Pancreas (tissue), 10 donors: ENCODE results near the gene MBD4. TPM values are rescaled to one million over a fixed set of nuclear protein-coding genes. Genes with fewer than 3 reads are reported as not detected.
A peak's percentile ranks its signal among the peaks of the same experiment; 100 is the strongest.
"Not testable (repeated sequence)": the region's sequence is repeated elsewhere in the genome, so short reads cannot be mapped to it uniquely, and the experiment has no call there.

Source experiments
- ATAC-seq, 4 donors: fragments of 200-7000 bp; cut with Tn5 transposase; one replicate each; pipeline versions ENCODE4 v1.8.0 to v1.9.1; 2020; ENCODE audit warnings: mild to moderate bottlenecking in 4 of 4, moderate library complexity in 4 of 4
- DNase-seq, 6 donors: peaks; one replicate each; pipeline ENCODE4 v3.0.0-alpha.2; 2020
- FAIRE-seq: peaks from 2 replicates; lab custom pipeline; 2012; peaks lifted over from hg19 to GRCh38; lab: Jason Lieb, UNC
- H3K27ac ChIP-seq, 4 donors: fragments of 200-600 bp; sonication (generic); 1 replicate in 3 of 4; 2 replicates in 1 of 4; pipeline versions ENCODE4 v1.5.0 to v1.8.0; 2020
- H3K27me3 ChIP-seq, 4 donors: fragments of 200-600 bp; one replicate each; pipeline ENCODE4 v1.8.0; 2021
- H3K36me3 ChIP-seq, 3 donors: fragments of 200-600 bp; sonication (generic) in 1 of 3; one replicate each; pipeline versions ENCODE4 v1.5.0 to v1.8.0; 2020 to 2021
- H3K4me1 ChIP-seq, 3 donors: fragments of 200-600 bp; one replicate each; pipeline ENCODE4 v1.8.0; 2021
- H3K4me3 ChIP-seq, 4 donors: fragments of 200-600 bp; sonication (generic) in 2 of 4; one replicate each; pipeline versions ENCODE4 v1.5.0 to v1.8.0; 2020 to 2021
- H3K9me3 ChIP-seq, 4 donors: fragments of 200-600 bp; one replicate each; pipeline ENCODE4 v1.8.0; 2021
- CTCF ChIP-seq, 4 donors: fragments of 200-600 bp; sonication (generic) in 3 of 4; IDR thresholded peaks; one replicate each; pipeline versions ENCODE4 v1.5.0 to v1.8.0; 2021; ENCODE audit warnings: antibody characterized with exemption in 4 of 4
- WGBS, 2 donors: extraction: QIAGEN DNeasy Blood & Tissue Kit; methylation state at CpG; one replicate each; pipeline ENCODE4 v1.1.7; 2013; 5-methylcytosine and 5-hydroxymethylcytosine counted together
- intact Hi-C, 3 donors: fragments of 100-400 bp; cut with DNase I; formaldehyde crosslinking; loops; one replicate each; pipeline versions ENCODE4 v1.11.1 to v1.14.2; 2022
- polyA plus RNA-seq, 2 donors: library from polyadenylated mRNA; stranded (reverse); fragments of 200-250 nt; gene quantifications; one replicate each; pipeline ENCODE4 v1.2.3, GENCODE V29; 2013
- total RNA-seq, 6 donors: library from RNA; stranded (reverse); fragmentation: NEBNext Ultra II Directional in 4 of 6; extraction: Animal tissue kit (Norgen Biotek cat#: 25700) in 4 of 6; gene quantifications; one replicate each; pipeline versions ENCODE4 v1.2.1 to v1.2.4, GENCODE V29; 2021 to 2023
- donor health status: healthy with polysubstance abuse.
- donor health status: DM: no; HTN: no; CAD: no; lungs with moderate emphysema.
- donor health status: DM: no; HTN: no; CAD: no.
- donor health status: control.
- donor health status: control.
- donor health status: Bipolar disorder and iron deficiency.
- donor health status: DM: yes; HTN: yes; CAD: no.
- donor health status: DM: no; HTN: no; CAD: no.
- donor health status: DM: no; HTN: no; CAD: no.
- donor health status: DM: yes; HTN: yes; CAD: no.

The MBD4 gene
- total and polyA plus RNA-seq, 8 donors: 8.4 to 19.7 (median 15.0) TPM

GRCh38 chr3:129485721-129486663 lies 46.2 kb upstream of the MBD4 start:
- no peaks in the 10 kb centered on the region for H3K27me3 ChIP-seq
- no peaks in the 10 kb centered on the region for H3K9me3 ChIP-seq
- peaks cover 0 to 27% (median 0%) of the 10 kb centered on the region in 3 donors for H3K36me3 ChIP-seq
- peak in 3 of 6 donors; percentile 29 to 54 (median 30) for DNase-seq
- 77 to 82% methylated on average over 11 of the region's 11 CpGs for WGBS, 2 donors
- no peak overlapping the region for H3K4me3 ChIP-seq
- peak overlapping the region in 2 of 4 donors; percentile 22 to 39 for H3K27ac ChIP-seq
- H3K4me1 ChIP-seq: no peaks in the 10 kb centered on the region
- intact Hi-C loops: loop anchor here in 1 of 3 donors (10.0 kb wide), 1 partner anchor 439 kb away; no protein-coding TSS in a partner anchor
- no peak for TF ChIP-seq CTCF (IDR thresholded peaks at IDR 0.05)
- FAIRE-seq: no peak
- ATAC-seq: peak in 3 of 4 donors; percentile 32 to 59 (median 41)

GRCh38 chr3:129485146-129485545 lies 45.4 kb upstream of the MBD4 start:
- H3K4me3 ChIP-seq, H3K27me3 ChIP-seq, H3K27ac ChIP-seq, ATAC-seq, H3K4me1 ChIP-seq, H3K9me3 ChIP-seq, FAIRE-seq, DNase-seq: not testable (repeated sequence)
- 93% methylated on average over 6 of the region's 6 CpGs for WGBS, 2 donors
- intact Hi-C loops: loop anchor here in 1 of 3 donors (10.0 kb wide), 1 partner anchor 440 kb away; no protein-coding TSS in a partner anchor
- H3K36me3 ChIP-seq: peaks cover 0 to 34% (median 0%) of the 10 kb centered on the region in 3 donors

- Histone ChIP-seq H3K27me3 (no peaks in the 10 kb centered on the region), H3K9me3 (no peaks in the 10 kb centered on the region), H3K36me3 (peaks cover 0 to 45% (median 0%) of the 10 kb centered on the region in 3 donors), H3K4me3 (no peak overlapping the region), H3K4me1 (no peaks in the 10 kb centered on the region), H3K27ac (no peak overlapping the region)
- TF ChIP-seq CTCF (IDR thresholded peaks at IDR 0.05): no peak
- intact Hi-C loops: loop anchor here in 1 of 3 donors (10.0 kb wide), 1 partner anchor 441 kb away; no protein-coding TSS in a partner anchor
- ATAC-seq: no peak
- FAIRE-seq: no peak
- 89 to 93% methylated on average over 8 of the region's 8 CpGs for WGBS, 2 donors
- no peak for DNase-seq
These were observed 44.1 kb upstream of the MBD4 start for GRCh38 chr3:129483870-129484269.

GRCh38 chr3:129482721-129483120 lies 43.0 kb upstream of the MBD4 start:
- Histone ChIP-seq H3K4me3 (no peak overlapping the region), H3K9me3 (no peaks in the 10 kb centered on the region), H3K36me3 (peaks cover 0 to 51% (median 0%) of the 10 kb centered on the region in 3 donors), H3K4me1 (no peaks in the 10 kb centered on the region), H3K27me3 (no peaks in the 10 kb centered on the region), H3K27ac (no peak overlapping the region)
- ATAC-seq (no peak), DNase-seq (no peak), FAIRE-seq (no peak)
- no peak for TF ChIP-seq CTCF (IDR thresholded peaks at IDR 0.05)
- intact Hi-C loops: loop anchor here in 1 of 3 donors (10.0 kb wide), 1 partner anchor 442 kb away; no protein-coding TSS in a partner anchor
- 71 to 89% methylated on average over 1 of the region's 1 CpG for WGBS, 2 donors

- TF ChIP-seq CTCF (IDR thresholded peaks at IDR 0.05): no peak
- FAIRE-seq: no peak
- intact Hi-C loops: loop anchor here in 1 of 3 donors (10.0 kb wide), 1 partner anchor 443 kb away; no protein-coding TSS in a partner anchor
These were observed 42.1 kb upstream of the MBD4 start for GRCh38 chr3:129481766-129482332.

GRCh38 chr3:129481225-129481765 lies 41.5 kb upstream of the MBD4 start:
- not testable (repeated sequence) for H3K27ac ChIP-seq, ATAC-seq, H3K9me3 ChIP-seq, H3K27me3 ChIP-seq, H3K4me1 ChIP-seq, H3K4me3 ChIP-seq, FAIRE-seq
- H3K36me3 ChIP-seq: peaks cover 0 to 43% (median 0%) of the 10 kb centered on the region in 3 donors
- WGBS, 2 donors: 68 to 74% methylated on average over 6 to 8 of the region's 11 CpGs
- intact Hi-C loops: loop anchor here in 1 of 3 donors (10.0 kb wide), 1 partner anchor 444 kb away; no protein-coding TSS in a partner anchor
- DNase-seq: peak in 1 of 6 donors; percentile 45

More at GRCh38 chr3:129481766-129482332, 42.1 kb upstream of the MBD4 start:
- Histone ChIP-seq H3K27ac (no peak overlapping the region), H3K9me3 (no peaks in the 10 kb centered on the region), H3K4me1 (peaks cover 0 to 6% (median 0%) of the 10 kb centered on the region in 3 donors), H3K27me3 (no peaks in the 10 kb centered on the region), H3K36me3 (peaks cover 0 to 48% (median 0%) of the 10 kb centered on the region in 3 donors), H3K4me3 (no peak overlapping the region)
- ATAC-seq (peak in 2 of 4 donors; percentile 24 to 33), DNase-seq (no peak)
- WGBS, 2 donors: 86 to 87% methylated on average over 12 of the region's 12 CpGs
